Heart left ventricle (tissue), 13 donors: ENCODE measurements around the gene TRERF1.

Experiments used
- CTCF ChIP-seq, 12 donors: fragments of 200-600 bp; sonication (generic) in 4 of 12; IDR thresholded peaks; one replicate each; pipeline versions ENCODE4 v1.5.0 to v1.8.0; 2018 to 2022; ENCODE audit warnings: antibody characterized with exemption in 12 of 12, mild to moderate bottlenecking in 5 of 12
- POLR2A ChIP-seq, 2 donors: fragments of 450-650 bp; IDR thresholded peaks; one replicate each; pipeline ENCODE4 v1.6.1; 2017; ENCODE audit warnings: antibody characterized with exemption in 2 of 2, mild to moderate bottlenecking in 2 of 2, moderate library complexity in 2 of 2
- donor health status: ischemic (EF 13 %, LVEDD 7.1; RV severe dilation, severe dysfunction).
- donor health status: DM: no; HTN: yes; CAD: no.
- donor health status: DM: no; HTN: no; CAD: no.
- donor health status: ischemic (EF 25% LVEDD 6.9; RV normal size, moderate dysfunction).
- donor health status: ischemic (EF 25% LVEDD 5.7; RV mildly dilated, moderate dysfunction).
- donor health status: ischemic (EF 35%, LVEDD 5.7; RV mildly dilated, moderate dysfunction).
- donor health status: nonischemic (EF 11% LVEDD 7.7; RV severe dilation, severe dysfunction).
- donor health status: DM: yes; HTN: yes; CAD: no.
- donor health status: PGD.
- donor health status: ischemic (EF 29% LVEDD 5.4; RV normal size, mild dysfunction).
- donor health status: nonischemic (EF 23%, LVEDD 6.1; RV moderate dilation, normal function).

- no peak for TF ChIP-seq CTCF (IDR thresholded peaks at IDR 0.05)
- no peak for TF ChIP-seq POLR2A (IDR thresholded peaks at IDR 0.05)
These were observed 60.3 kb downstream of the TRERF1 start for GRCh38 chr6:42391441-42391840.
